Measurements from ENCODE around the gene SUSD1.
A peak's percentile ranks its signal among the peaks of the same experiment; 100 is the strongest.

The SUSD1 gene

DNA sequence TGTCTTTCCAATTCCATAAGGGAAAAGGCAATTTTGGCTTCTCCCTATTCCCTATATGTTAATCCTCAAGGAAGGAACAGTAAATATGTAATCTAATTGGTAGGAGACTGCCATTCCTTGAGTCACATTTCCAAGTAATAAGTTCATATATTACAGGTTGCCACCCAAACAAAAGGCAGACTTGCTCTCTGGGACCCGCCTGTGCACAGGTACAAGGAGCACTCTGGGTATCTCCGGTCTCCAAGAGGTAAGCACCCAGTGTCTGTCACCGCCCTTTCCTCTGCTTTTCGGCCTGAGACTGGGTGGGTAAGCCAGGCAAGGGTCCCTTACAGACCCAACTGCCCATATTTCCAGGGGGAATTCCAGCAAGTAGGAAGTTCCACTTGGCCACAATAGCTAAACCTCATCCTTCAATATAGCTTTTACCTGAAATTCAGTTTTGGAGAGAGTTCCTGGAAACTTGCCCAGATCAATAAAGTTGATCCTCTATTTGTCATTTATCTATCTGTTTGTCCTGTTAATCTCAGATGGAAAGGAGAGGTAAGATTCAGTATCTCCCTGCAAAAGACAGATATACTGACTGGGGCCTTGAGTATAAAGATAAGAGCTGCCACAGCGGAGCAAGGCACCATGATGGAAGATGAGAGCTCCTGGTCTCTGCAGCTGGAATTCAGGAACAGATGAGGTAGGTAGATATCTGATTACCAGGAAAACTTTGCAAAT, 81.8 kb downstream of the SUSD1 start:
- H3K4me3 ChIP-seq (ENCODE audit: low read length), result no peak overlapping the region
- no peak overlapping the region for H3K9ac ChIP-seq (ENCODE audit: low read depth, low read length)
- no peak overlapping the region for H3K27ac ChIP-seq (ENCODE audit: low read length)
- no peaks in the 10 kb centered on the region for H3K27me3 ChIP-seq (ENCODE audit: insufficient read depth, low read length)
- H3K36me3 ChIP-seq (ENCODE audit: insufficient read depth, low read depth, low read length), result no peaks in the 10 kb centered on the region
- no peaks in the 10 kb centered on the region for H3K9me3 ChIP-seq (ENCODE audit: insufficient read depth, low read depth, low read length)
- H3K4me1 ChIP-seq (ENCODE audit: insufficient read depth, low read length), result peaks cover 18% of the 10 kb centered on the region; the same call in 1 of the 2 replicates

GRCh38 chr9:112091810-112092209, 83.3 kb downstream of the SUSD1 start:
- peak overlapping the region; percentile 45; the same call in 1 of the 2 replicates for H3K9ac ChIP-seq (ENCODE audit: low read depth, low read length)
- H3K4me3 ChIP-seq (ENCODE audit: low read length), result peak overlapping the region; percentile 9; the same call in 1 of the 2 replicates
- peaks cover 13% of the 10 kb centered on the region; the same call in 1 of the 2 replicates for H3K4me1 ChIP-seq (ENCODE audit: insufficient read depth, low read length)
- H3K9me3 ChIP-seq (ENCODE audit: insufficient read depth, low read depth, low read length), result no peaks in the 10 kb centered on the region
- H3K27ac ChIP-seq (ENCODE audit: low read length), result peak overlapping the region; percentile 31
- H3K36me3 ChIP-seq (ENCODE audit: insufficient read depth, low read depth, low read length), result no peaks in the 10 kb centered on the region
- H3K27me3 ChIP-seq (ENCODE audit: insufficient read depth, low read length), result no peaks in the 10 kb centered on the region

GRCh38 chr9:112087506-112087905, 87.6 kb downstream of the SUSD1 start:
- no peak overlapping the region for H3K4me3 ChIP-seq (ENCODE audit: low read length)
- H3K9me3 ChIP-seq (ENCODE audit: insufficient read depth, low read depth, low read length), result no peaks in the 10 kb centered on the region
- no peak overlapping the region for H3K27ac ChIP-seq (ENCODE audit: low read length)
- H3K36me3 ChIP-seq (ENCODE audit: insufficient read depth, low read depth, low read length), result no peaks in the 10 kb centered on the region
- H3K4me1 ChIP-seq (ENCODE audit: insufficient read depth, low read length), result peaks cover 13% of the 10 kb centered on the region; the same call in 1 of the 2 replicates
- no peak overlapping the region for H3K9ac ChIP-seq (ENCODE audit: low read depth, low read length)
- no peaks in the 10 kb centered on the region for H3K27me3 ChIP-seq (ENCODE audit: insufficient read depth, low read length)

DNA sequence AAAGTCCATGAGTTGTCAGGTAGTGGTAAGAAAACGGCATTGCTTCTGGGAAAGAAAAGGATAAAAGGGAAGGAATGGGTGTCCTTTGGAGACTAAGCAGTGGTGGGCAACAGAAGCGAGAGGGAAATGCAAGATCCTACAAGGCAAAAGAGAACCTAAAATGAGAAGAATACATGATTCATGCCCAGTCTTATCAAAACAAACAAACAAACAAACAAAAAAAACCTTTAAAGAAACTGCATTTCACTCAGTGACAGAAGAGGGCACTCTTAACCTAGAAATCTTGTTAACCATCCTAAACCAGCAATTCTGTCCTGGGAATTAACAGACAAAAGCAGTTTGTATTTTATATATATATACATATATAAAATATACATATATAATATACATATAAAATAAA, 88.5 kb downstream of the SUSD1 start:
- Histone ChIP-seq H3K9ac (ENCODE audit: low read depth, low read length) (no peak overlapping the region), H3K4me3 (ENCODE audit: low read length) (no peak overlapping the region), H3K36me3 (ENCODE audit: insufficient read depth, low read depth, low read length) (no peaks in the 10 kb centered on the region), H3K27ac (ENCODE audit: low read length) (no peak overlapping the region), H3K27me3 (ENCODE audit: insufficient read depth, low read length) (no peaks in the 10 kb centered on the region), H3K9me3 (ENCODE audit: insufficient read depth, low read depth, low read length) (no peaks in the 10 kb centered on the region), H3K4me1 (ENCODE audit: insufficient read depth, low read length) (peaks cover 7% of the 10 kb centered on the region; the same call in 1 of the 2 replicates)

DNA sequence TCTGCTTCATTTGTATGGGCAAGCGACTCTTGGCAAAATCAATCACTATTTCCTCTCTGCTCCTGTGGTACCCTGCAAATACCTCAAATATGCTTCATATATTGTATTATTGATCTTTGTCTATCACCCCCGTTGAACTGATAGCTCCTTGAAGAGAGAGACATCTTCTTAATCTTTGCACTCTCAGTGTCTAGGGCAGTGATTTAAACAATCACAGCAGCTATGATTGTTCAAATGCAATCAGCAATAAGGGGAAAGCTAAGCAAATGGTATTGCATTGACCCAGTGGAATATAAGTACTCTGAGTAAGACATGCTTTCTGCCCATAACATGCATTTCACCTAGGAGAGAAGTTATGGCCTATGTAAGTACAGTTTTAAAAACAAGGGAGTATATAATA, 90.2 kb downstream of the SUSD1 start:
- Histone ChIP-seq H3K4me3 (ENCODE audit: low read length) (no peak overlapping the region), H3K27me3 (ENCODE audit: insufficient read depth, low read length) (no peaks in the 10 kb centered on the region), H3K9me3 (ENCODE audit: insufficient read depth, low read depth, low read length) (no peaks in the 10 kb centered on the region), H3K27ac (ENCODE audit: low read length) (no peak overlapping the region), H3K36me3 (ENCODE audit: insufficient read depth, low read depth, low read length) (no peaks in the 10 kb centered on the region), H3K9ac (ENCODE audit: low read depth, low read length) (no peak overlapping the region), H3K4me1 (ENCODE audit: insufficient read depth, low read length) (no peaks in the 10 kb centered on the region)

DNA sequence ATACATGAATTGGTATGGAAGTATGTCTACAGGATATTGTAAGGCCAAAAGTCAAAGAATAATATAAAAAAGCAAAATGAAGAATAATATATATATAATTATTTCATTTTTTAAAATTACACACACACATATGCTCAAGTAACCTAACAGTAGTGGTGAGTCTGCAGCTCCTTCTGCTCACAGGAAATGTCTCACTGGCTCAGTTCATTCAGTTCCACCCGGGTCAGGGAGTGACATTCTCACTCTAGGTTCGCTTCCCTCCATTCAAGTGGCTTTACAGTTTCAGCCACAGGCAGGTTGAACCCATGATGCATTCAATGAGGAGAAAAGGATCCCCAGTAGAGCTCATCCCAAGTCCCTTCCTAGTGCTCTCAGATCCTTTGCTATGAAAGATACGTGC, 90.8 kb downstream of the SUSD1 start:
- Histone ChIP-seq H3K4me1 (ENCODE audit: insufficient read depth, low read length) (no peaks in the 10 kb centered on the region), H3K9ac (ENCODE audit: low read depth, low read length) (no peak overlapping the region), H3K36me3 (ENCODE audit: insufficient read depth, low read depth, low read length) (no peaks in the 10 kb centered on the region), H3K27ac (ENCODE audit: low read length) (no peak overlapping the region), H3K9me3 (ENCODE audit: insufficient read depth, low read depth, low read length) (no peaks in the 10 kb centered on the region), H3K27me3 (ENCODE audit: insufficient read depth, low read length) (no peaks in the 10 kb centered on the region), H3K4me3 (ENCODE audit: low read length) (no peak overlapping the region)

DNA sequence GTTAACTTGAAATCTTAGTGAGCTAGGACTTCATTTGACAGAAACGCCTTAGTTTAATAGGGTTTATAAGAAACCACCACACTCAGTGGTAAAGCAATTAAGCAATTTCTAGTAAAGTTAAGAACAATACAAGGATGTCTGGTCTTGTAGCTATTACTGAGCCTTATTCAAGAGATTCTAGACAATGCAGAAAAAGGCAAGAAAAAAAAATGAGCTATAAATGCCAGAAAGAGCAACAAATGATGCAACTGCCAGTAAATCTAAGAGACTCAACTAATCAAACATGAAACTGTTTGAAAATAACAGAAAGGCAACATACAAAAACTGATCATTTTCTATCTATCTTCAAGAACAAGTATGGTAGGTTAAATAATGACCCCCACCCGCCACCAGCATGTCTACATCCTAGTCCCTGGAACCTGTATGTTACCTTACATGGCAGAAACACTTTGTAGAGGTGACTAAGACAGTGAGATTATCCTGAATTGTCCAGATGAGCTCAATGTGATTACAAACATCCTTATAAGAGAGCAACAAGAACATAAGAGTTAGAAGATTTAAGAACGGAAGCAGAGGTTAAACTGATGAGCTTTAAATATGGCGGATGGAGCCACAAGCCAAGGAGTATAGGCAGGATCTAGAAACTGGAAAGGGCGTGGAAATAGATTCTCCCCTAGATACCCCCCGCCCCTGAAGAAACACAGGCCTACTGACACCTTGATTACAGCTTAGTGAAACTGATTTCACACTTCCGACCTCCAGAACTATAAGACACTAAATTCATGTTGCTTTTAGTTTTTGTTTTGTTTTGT, 93.0 kb downstream of the SUSD1 start:
- Histone ChIP-seq H3K4me1 (ENCODE audit: insufficient read depth, low read length) (no peaks in the 10 kb centered on the region), H3K27me3 (ENCODE audit: insufficient read depth, low read length) (no peaks in the 10 kb centered on the region), H3K9ac (ENCODE audit: low read depth, low read length) (no peak overlapping the region), H3K36me3 (ENCODE audit: insufficient read depth, low read depth, low read length) (no peaks in the 10 kb centered on the region), H3K9me3 (ENCODE audit: insufficient read depth, low read depth, low read length) (no peaks in the 10 kb centered on the region), H3K4me3 (ENCODE audit: low read length) (no peak overlapping the region), H3K27ac (ENCODE audit: low read length) (no peak overlapping the region)

DNA sequence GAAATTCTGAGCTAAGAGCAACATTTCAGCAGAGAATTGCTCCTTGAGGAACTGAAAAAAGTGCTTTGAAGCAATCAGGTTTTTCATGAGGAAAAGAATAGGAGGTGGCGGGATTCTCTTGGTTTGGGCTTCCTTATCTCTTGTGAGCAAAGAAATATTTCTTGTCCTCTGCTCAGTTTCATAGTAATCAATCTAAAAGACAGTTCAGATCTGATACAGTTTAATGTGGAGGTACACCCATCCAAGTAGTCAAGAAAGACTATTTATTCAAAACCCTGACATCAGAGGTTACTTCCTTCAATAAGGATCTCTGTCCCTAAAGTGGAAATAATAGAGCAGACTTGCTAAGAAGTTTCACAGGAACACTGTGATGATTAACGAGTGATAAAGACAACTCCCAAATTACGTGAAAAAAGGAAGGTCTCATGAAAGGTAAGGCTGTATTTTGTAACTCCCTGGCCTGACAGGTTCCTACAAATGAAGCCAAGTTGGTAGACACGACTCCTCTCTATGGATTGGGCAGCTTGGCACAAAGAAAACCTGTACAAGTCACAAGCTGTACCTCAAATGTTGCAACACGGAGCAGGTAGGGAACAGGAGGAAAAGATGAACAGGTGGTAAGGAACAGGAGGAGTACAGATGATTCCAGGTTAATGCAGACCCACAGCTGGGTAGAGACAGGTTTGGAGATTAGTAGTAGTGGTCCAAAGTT, 94.1 kb downstream of the SUSD1 start:
- no peaks in the 10 kb centered on the region for H3K36me3 ChIP-seq (ENCODE audit: insufficient read depth, low read depth, low read length)
- no peaks in the 10 kb centered on the region for H3K27me3 ChIP-seq (ENCODE audit: insufficient read depth, low read length)
- no peak overlapping the region for H3K9ac ChIP-seq (ENCODE audit: low read depth, low read length)
- no peaks in the 10 kb centered on the region for H3K4me1 ChIP-seq (ENCODE audit: insufficient read depth, low read length)
- H3K27ac ChIP-seq (ENCODE audit: low read length), result no peak overlapping the region
- H3K9me3 ChIP-seq (ENCODE audit: insufficient read depth, low read depth, low read length), result no peaks in the 10 kb centered on the region
- no peak overlapping the region for H3K4me3 ChIP-seq (ENCODE audit: low read length)

- no peaks in the 10 kb centered on the region for H3K36me3 ChIP-seq (ENCODE audit: insufficient read depth, low read depth, low read length)
- H3K27me3 ChIP-seq (ENCODE audit: insufficient read depth, low read length), result no peaks in the 10 kb centered on the region
These were observed 96.7 kb downstream of the SUSD1 start for GRCh38 chr9:112078432-112078831.

DNA sequence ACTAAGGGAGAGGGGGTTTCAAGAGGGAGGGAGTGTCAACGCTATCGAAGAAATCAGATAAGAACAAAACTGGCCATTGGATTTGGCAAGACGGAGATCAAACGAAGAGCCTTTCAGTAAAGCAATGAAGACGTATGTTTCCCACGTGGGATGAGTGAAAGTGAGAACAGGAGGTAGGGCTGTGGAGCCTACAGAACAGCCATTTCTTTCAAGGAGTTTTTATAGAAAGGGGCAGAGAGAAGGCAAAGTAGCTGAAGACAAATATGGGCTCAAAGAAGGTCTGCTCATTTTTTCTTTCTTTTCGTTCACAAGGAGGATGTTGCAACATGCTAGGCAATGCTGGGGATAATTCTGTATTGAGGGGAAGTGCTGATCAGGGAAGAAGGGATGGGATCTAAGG, 98.3 kb downstream of the SUSD1 start:
- no peak overlapping the region for H3K9ac ChIP-seq (ENCODE audit: low read depth, low read length)
- no peaks in the 10 kb centered on the region for H3K27me3 ChIP-seq (ENCODE audit: insufficient read depth, low read length)
- no peaks in the 10 kb centered on the region for H3K36me3 ChIP-seq (ENCODE audit: insufficient read depth, low read depth, low read length)
- H3K27ac ChIP-seq (ENCODE audit: low read length), result no peak overlapping the region
- peaks cover 3% of the 10 kb centered on the region; the same call in 1 of the 2 replicates for H3K4me1 ChIP-seq (ENCODE audit: insufficient read depth, low read length)
- no peak overlapping the region for H3K4me3 ChIP-seq (ENCODE audit: low read length)
- no peaks in the 10 kb centered on the region for H3K9me3 ChIP-seq (ENCODE audit: insufficient read depth, low read depth, low read length)

More at GRCh38 chr9:112078432-112078831, 96.7 kb downstream of the SUSD1 start:
- no peak overlapping the region for H3K4me3 ChIP-seq (ENCODE audit: low read length)
- H3K4me1 ChIP-seq (ENCODE audit: insufficient read depth, low read length), result peaks cover 3% of the 10 kb centered on the region; the same call in 1 of the 2 replicates
- H3K27ac ChIP-seq (ENCODE audit: low read length), result no peak overlapping the region
- no peaks in the 10 kb centered on the region for H3K9me3 ChIP-seq (ENCODE audit: insufficient read depth, low read depth, low read length)
- H3K9ac ChIP-seq (ENCODE audit: low read depth, low read length), result no peak overlapping the region

DNA sequence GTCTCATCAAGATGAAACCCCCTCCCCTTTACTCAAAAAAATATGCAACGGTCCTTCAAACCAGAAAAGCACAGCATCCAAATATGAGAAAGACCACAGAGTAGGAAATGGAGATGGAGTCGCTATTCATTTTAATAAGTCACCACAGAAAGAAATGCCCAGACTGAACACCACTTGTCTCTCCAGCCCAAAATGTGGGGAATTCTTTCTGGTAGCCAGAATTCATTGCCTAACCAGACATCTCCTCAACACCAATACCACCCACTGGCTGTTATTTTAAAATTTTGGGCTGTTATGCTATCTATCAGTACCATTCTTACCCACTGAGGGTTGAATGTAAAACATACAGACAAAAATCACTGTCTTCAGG, 100.1 kb downstream of the SUSD1 start:
- peaks cover 3% of the 10 kb centered on the region; the same call in 1 of the 2 replicates for H3K4me1 ChIP-seq (ENCODE audit: insufficient read depth, low read length)
- H3K9ac ChIP-seq (ENCODE audit: low read depth, low read length), result no peak overlapping the region
- H3K4me3 ChIP-seq (ENCODE audit: low read length), result no peak overlapping the region
- H3K9me3 ChIP-seq (ENCODE audit: insufficient read depth, low read depth, low read length), result no peaks in the 10 kb centered on the region
- no peak overlapping the region for H3K27ac ChIP-seq (ENCODE audit: low read length)
- H3K27me3 ChIP-seq (ENCODE audit: insufficient read depth, low read length), result no peaks in the 10 kb centered on the region
- no peaks in the 10 kb centered on the region for H3K36me3 ChIP-seq (ENCODE audit: insufficient read depth, low read depth, low read length)
